Brain pericyte (primary cell): ENCODE measurements around the gene TMLHE.
"Not testable (repeated sequence)": the region's sequence is repeated elsewhere in the genome, so short reads cannot be mapped to it uniquely, and the experiment has no call there.

Experiments
- DNase-seq: peaks from one replicate; pipeline ENCODE4 v3.0.0-alpha.2; 2012; ENCODE audit warnings: low read depth, low spot score

Gene TMLHE

GRCh38 chrX:155495134-155495533 lies 117.6 kb downstream of the TMLHE start:
- not testable (repeated sequence) for DNase-seq

GRCh38 chrX:155491421-155491820 lies 121.3 kb downstream of the TMLHE start:
- DNase-seq = not testable (repeated sequence)

- DNase-seq = not testable (repeated sequence)
Measured at GRCh38 chrX:155477136-155477535, 135.6 kb downstream of the TMLHE start.

GRCh38 chrX:155466269-155466938 lies 146.3 kb downstream of the TMLHE start:
- not testable (repeated sequence) for DNase-seq

- DNase-seq = not testable (repeated sequence)
Measured at GRCh38 chrX:155460501-155460900, 152.3 kb downstream of the TMLHE start.

GRCh38 chrX:155458471-155458870 lies 154.3 kb downstream of the TMLHE start, which contains the start of gene F8A3:
F8A3 (minus strand) TSS chrX:155458620; CDS start chrX:155458600, 20 bp downstream.
- not testable (repeated sequence) for DNase-seq

GRCh38 chrX:155457761-155458447 lies 154.8 kb downstream of the TMLHE start:
- DNase-seq = not testable (repeated sequence)

GRCh38 chrX:155441097-155441496 lies 171.7 kb downstream of the TMLHE start:
- no peak for DNase-seq
